Measurements from ENCODE around the gene SDR39U1. TPM values are rescaled to one million over a fixed set of nuclear protein-coding genes. Genes with fewer than 3 reads are reported as not detected.

The SDR39U1 gene
- total and polyA plus RNA-seq, 10 of the 15 experiments (the other 5 are each of a cell fraction or from before 2014, with no cell fraction given), result 14.0 to 89.3 (median 42.2) TPM

- ChIA-PET POLR2A (interaction anchor here (0.6 kb wide), 1 partner anchor 196 kb away, joined by 4 read pairs; no protein-coding TSS in a partner anchor), SMC1A (ENCODE audit: uncharacterized antibody, unreplicated experiment) (interaction anchor here (2.2 to 5.5 kb wide), 2 partner anchors 105 to 106 kb away, joined by 5 to 53 read pairs; partner anchors contain the start of gene ADCY4), RAD21 (ENCODE audit: unreplicated experiment) (interaction anchor here (1.1 to 4.2 kb wide), 3 partner anchors 105 to 106 kb away, joined by 4 to 31 read pairs (median 6); no protein-coding TSS in a partner anchor), CTCF (interaction anchor here (1.1 to 11.4 kb wide), 4 partner anchors 76 to 141 kb away, joined by 3 to 220 read pairs (median 24); partner anchors contain the start of genes ADCY4, CIDEB and RIPK3)
- TF ChIP-seq POLR2AphosphoS5 (IDR thresholded peaks at IDR 0.05; ENCODE audit: low read length), result peak; percentile 46; the same call in 1 of the 2 replicates
- TF ChIP-seq STAT1 (conservative IDR thresholded peaks at IDR 0.05), result no peak
- Histone ChIP-seq H3K27ac (ENCODE audit: control insufficient read depth, insufficient read depth) (no peak overlapping the region), H3K27me3 (replicated peaks in 1 of 2; ENCODE audit: control insufficient read depth in 2 of 2, insufficient read depth in 2 of 2, low read length in 1 of 2) (no peaks in the 10 kb centered on the region), H3K9me3 (replicated peaks; ENCODE audit: control insufficient read depth, insufficient read depth, low read length) (no peaks in the 10 kb centered on the region), H4K20me1 (ENCODE audit: control insufficient read depth, insufficient read depth) (no peaks in the 10 kb centered on the region), H2AFZ (ENCODE audit: control insufficient read depth, low read depth, low read length) (no peak overlapping the region), H3K9ac (ENCODE audit: control insufficient read depth, insufficient read depth, low read length) (no peak overlapping the region; the same call in 1 of the 2 replicates), H3K4me3 (no peak overlapping the region), H3K4me2 (ENCODE audit: control insufficient read depth, insufficient read depth) (no peak overlapping the region), H3K4me1 (ENCODE audit: control insufficient read depth, insufficient read depth, low read length) (peaks cover 14% of the 10 kb centered on the region), H3K36me3 (ENCODE audit: control insufficient read depth in 2 of 2, insufficient read depth in 2 of 2, low read length in 1 of 2) (peaks cover 9 to 26% of the 10 kb centered on the region in 2 experiments), H3K79me2 (ENCODE audit: control insufficient read depth, insufficient read depth, low read length) (peaks cover 18% of the 10 kb centered on the region)
- no TSS peak for BruUV-seq (replicated peaks)
- FAIRE-seq (no peak), ATAC-seq (no peak), DNase-seq (ENCODE audit: low read depth, low spot score) (no peak)
- 63% methylated on average over 9 of the region's 9 CpGs for WGBS (ENCODE audit: insufficient coverage, insufficient replicate concordance, low lambda C conversion rate, missing lambda C conversion rate)
- in situ Hi-C loops (cut with MboI) (loop anchor here (5.0 to 10.0 kb wide), 2 partner anchors 196 to 1134 kb away; partner anchors contain the start of genes BCL2L2, PPP1R3E and TINF2), intact Hi-C loops (cut with micrococcal nuclease; ENCODE audit: unreplicated experiment) (no loop called here)
These were observed 4.1 kb downstream of the SDR39U1 start for GRCh38 chr14:24438223-24439097.

DNA sequence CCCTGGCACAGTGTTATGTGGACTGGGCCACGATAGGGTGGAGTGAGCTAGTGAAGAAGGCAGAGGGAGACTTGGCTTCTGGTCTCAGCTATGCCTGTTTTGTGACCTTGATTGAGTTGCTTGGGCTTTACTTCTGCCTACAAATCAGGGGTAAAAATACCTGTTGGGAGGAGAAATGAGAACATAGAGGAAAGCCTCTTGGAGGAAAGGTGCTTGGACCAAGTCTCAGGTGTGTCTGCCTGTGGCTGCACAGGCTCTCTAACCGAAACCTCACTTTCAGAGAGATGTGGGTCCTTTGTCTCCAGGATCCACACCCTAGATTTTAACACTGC, 4.9 kb downstream of the SDR39U1 start:
- ATAC-seq (no peak), DNase-seq (ENCODE audit: low read depth, low spot score) (no peak), FAIRE-seq (no peak)
- H3K36me3 ChIP-seq (ENCODE audit: control insufficient read depth in 2 of 2, insufficient read depth in 2 of 2, low read length in 1 of 2), result peaks cover 9 to 30% of the 10 kb centered on the region in 2 experiments
- intact Hi-C loops (cut with micrococcal nuclease; ENCODE audit: unreplicated experiment) (no loop called here), in situ Hi-C loops (cut with MboI) (loop anchor here (5.0 to 10.0 kb wide), 2 partner anchors 195 to 1133 kb away; partner anchors contain the start of genes BCL2L2, PPP1R3E and TINF2)
- H3K4me2 ChIP-seq (ENCODE audit: control insufficient read depth, insufficient read depth), result no peak overlapping the region
- no peak overlapping the region for H3K27ac ChIP-seq (ENCODE audit: control insufficient read depth, insufficient read depth)
- BruUV-seq (replicated peaks), result no TSS peak
- RAD21 ChIA-PET (ENCODE audit: unreplicated experiment), result interaction anchor here (1.1 to 4.2 kb wide), 5 partner anchors 72 to 137 kb away, joined by 3 to 31 read pairs (median 4); partner anchors contain the start of genes DHRS1 and NOP9
- POLR2A ChIA-PET, result interaction anchor here (0.6 to 1.4 kb wide), 3 partner anchors 71 to 195 kb away, joined by 3 to 4 read pairs (median 4); no protein-coding TSS in a partner anchor
- H3K4me1 ChIP-seq (ENCODE audit: control insufficient read depth, insufficient read depth, low read length), result peaks cover 14% of the 10 kb centered on the region
- H3K27me3 ChIP-seq (replicated peaks in 1 of 2; ENCODE audit: control insufficient read depth in 2 of 2, insufficient read depth in 2 of 2, low read length in 1 of 2), result no peaks in the 10 kb centered on the region
- no peaks in the 10 kb centered on the region for H3K9me3 ChIP-seq (replicated peaks; ENCODE audit: control insufficient read depth, insufficient read depth, low read length)
- WGBS (ENCODE audit: insufficient coverage, insufficient replicate concordance, low lambda C conversion rate, missing lambda C conversion rate), result 69% methylated on average over 2 of the region's 2 CpGs
- H3K79me2 ChIP-seq (ENCODE audit: control insufficient read depth, insufficient read depth, low read length), result peaks cover 13% of the 10 kb centered on the region
- no peak overlapping the region for H3K9ac ChIP-seq (ENCODE audit: control insufficient read depth, insufficient read depth, low read length)
- SMC1A ChIA-PET (ENCODE audit: uncharacterized antibody, unreplicated experiment), result interaction anchor here (0.6 to 8.1 kb wide), 8 partner anchors 72 to 195 kb away, joined by 3 to 73 read pairs (median 6); partner anchors contain the start of genes ADCY4, RIPK3 and TINF2
- CTCF ChIA-PET, result interaction anchor here (1.1 to 11.4 kb wide), 10 partner anchors 8 to 196 kb away, joined by 3 to 220 read pairs (median 12); partner anchors contain the start of genes ADCY4, CIDEB, RIPK3 and TINF2
- H2AFZ ChIP-seq (ENCODE audit: control insufficient read depth, low read depth, low read length), result no peak overlapping the region
- no peaks in the 10 kb centered on the region for H4K20me1 ChIP-seq (ENCODE audit: control insufficient read depth, insufficient read depth)
- H3K4me3 ChIP-seq, result no peak overlapping the region
- TF ChIP-seq PAX5 (IDR thresholded peaks at IDR 0.05; ENCODE audit: borderline replicate concordance, low read depth, low read length) (no peak), CEBPB (IDR thresholded peaks at IDR 0.05; ENCODE audit: borderline replicate concordance in 1 of 2, low read depth in 2 of 2, low read length in 2 of 2) (no peak), BMI1 (IDR thresholded peaks at IDR 0.05; ENCODE audit: borderline replicate concordance) (no peak)
- TF ChIP-seq, protein P1, sequence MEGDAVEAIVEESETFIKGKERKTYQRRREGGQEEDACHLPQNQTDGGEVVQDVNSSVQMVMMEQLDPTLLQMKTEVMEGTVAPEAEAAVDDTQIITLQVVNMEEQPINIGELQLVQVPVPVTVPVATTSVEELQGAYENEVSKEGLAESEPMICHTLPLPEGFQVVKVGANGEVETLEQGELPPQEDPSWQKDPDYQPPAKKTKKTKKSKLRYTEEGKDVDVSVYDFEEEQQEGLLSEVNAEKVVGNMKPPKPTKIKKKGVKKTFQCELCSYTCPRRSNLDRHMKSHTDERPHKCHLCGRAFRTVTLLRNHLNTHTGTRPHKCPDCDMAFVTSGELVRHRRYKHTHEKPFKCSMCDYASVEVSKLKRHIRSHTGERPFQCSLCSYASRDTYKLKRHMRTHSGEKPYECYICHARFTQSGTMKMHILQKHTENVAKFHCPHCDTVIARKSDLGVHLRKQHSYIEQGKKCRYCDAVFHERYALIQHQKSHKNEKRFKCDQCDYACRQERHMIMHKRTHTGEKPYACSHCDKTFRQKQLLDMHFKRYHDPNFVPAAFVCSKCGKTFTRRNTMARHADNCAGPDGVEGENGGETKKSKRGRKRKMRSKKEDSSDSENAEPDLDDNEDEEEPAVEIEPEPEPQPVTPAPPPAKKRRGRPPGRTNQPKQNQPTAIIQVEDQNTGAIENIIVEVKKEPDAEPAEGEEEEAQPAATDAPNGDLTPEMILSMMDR (IDR thresholded peaks at IDR 0.05 in 2 of 3, conservative IDR thresholded peaks at IDR 0.05 in 1 of 3; ENCODE audit: control insufficient read depth in 2 of 3, extremely low read depth in 1 of 3, insufficient read depth in 1 of 3, low read depth in 3 of 3, low read length in 3 of 3), result no peak
- TF ChIP-seq, protein P2, sequence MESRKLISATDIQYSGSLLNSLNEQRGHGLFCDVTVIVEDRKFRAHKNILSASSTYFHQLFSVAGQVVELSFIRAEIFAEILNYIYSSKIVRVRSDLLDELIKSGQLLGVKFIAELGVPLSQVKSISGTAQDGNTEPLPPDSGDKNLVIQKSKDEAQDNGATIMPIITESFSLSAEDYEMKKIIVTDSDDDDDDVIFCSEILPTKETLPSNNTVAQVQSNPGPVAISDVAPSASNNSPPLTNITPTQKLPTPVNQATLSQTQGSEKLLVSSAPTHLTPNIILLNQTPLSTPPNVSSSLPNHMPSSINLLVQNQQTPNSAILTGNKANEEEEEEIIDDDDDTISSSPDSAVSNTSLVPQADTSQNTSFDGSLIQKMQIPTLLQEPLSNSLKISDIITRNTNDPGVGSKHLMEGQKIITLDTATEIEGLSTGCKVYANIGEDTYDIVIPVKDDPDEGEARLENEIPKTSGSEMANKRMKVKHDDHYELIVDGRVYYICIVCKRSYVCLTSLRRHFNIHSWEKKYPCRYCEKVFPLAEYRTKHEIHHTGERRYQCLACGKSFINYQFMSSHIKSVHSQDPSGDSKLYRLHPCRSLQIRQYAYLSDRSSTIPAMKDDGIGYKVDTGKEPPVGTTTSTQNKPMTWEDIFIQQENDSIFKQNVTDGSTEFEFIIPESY (IDR thresholded peaks at IDR 0.05), result no peak
